ENCODE measurements around the gene OR7C1.
"Not testable (repeated sequence)": the region's sequence is repeated elsewhere in the genome, so short reads cannot be mapped to it uniquely, and the experiment has no call there.

The OR7C1 gene

GRCh38 chr19:14835011-14835410, at the start of gene OR7C1, which contains the start of gene OR7A5:
Gene OR7C1, minus strand, starts transcription at chr19:14835185. Its CDS starts 35,049 bp downstream, at chr19:14800136.
Gene OR7A5, minus strand, starts transcription at chr19:14835185. Its CDS starts 6,944 bp downstream, at chr19:14828241.
- DNase-seq = no peak

GRCh38 chr19:14871619-14872230, 36.7 kb upstream of the OR7C1 start:
- DNase-seq = no peak

DNA sequence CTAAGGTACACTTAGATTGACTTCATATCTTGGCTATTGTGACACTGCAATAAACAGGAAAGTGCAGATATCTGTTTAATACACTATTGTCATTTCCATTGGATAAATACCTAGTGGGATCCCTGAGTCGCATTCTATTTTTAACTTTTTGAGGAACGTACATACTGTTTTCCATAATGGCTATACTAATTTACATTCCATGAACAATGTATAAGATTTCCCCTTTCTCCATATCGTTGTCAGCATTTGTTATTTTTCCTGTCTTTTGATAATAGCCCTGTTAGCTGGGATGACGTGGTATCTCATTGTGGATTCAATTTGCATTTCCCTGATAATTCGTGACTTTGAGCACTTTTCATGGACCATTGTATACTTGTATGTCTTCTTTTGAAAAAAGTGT, 33.5 kb upstream of the OR7C1 start:
- no peak for DNase-seq

DNA sequence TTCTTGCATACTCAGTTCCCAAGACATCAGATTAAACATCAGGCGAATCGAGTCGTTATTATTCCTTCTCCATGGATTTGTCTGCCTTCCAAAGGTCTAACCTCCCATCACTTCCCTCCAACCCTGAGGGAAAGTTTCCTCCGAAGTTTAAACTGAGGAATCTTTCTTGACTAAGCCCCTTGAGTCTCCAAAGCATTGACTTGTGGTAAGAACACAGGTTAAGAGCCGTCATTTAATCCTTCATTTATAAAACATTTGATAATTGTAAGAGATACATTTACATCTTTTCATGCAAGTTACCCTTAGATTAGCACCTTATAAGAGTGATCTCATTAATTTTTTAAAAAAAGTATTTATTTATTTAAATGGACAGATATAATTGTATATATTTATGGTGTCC, 13.8 kb upstream of the OR7C1 start, which contains the start of gene OR7A10:
OR7A10 (minus strand) TSS at position 101 of the 400 bp plus-strand sequence. CDS start 7,045 bp downstream, outside the sequence.
- DNase-seq = no peak

- DNase-seq = no peak
Observed at GRCh38 chr19:14843578-14843977, 8.6 kb upstream of the OR7C1 start.

DNA sequence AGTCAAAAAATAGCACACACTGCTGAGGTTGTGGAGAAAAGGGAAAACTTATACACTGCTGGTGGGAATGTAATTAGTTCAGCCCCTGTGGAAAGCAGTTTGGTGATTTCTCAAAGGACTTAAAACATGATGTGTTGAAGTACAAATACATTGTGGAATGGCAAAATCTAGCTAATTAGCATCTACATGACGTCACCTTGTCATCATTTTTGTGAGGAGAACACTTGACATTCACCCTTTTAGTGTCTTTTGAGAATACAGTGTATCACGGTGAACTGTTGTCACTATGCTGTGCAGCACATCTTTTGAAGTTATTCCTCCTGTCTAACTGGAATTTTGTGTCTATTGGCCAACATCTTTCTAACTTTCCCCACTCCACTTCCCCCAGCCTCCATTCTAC, 8.2 kb upstream of the OR7C1 start:
- DNase-seq = no peak

DNA sequence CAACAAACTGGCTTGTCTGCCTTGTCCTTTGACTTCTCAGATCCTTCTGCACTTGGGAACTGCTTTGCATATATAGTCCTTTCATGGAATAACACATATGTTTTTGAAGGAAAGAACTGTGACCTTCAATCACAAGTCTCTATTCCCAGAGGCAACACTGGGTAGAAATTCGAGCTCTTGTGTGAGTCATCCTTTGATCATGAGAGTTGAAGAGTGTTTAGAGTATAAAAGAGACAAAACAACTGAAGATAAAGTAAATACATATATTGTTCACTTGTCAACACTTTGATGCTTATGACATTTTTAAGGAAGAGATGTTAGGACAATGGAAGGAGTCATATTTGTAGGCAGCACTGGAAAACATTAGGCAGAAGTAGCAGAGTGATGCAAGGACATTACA, 5.2 kb upstream of the OR7C1 start:
- no peak for DNase-seq

DNA sequence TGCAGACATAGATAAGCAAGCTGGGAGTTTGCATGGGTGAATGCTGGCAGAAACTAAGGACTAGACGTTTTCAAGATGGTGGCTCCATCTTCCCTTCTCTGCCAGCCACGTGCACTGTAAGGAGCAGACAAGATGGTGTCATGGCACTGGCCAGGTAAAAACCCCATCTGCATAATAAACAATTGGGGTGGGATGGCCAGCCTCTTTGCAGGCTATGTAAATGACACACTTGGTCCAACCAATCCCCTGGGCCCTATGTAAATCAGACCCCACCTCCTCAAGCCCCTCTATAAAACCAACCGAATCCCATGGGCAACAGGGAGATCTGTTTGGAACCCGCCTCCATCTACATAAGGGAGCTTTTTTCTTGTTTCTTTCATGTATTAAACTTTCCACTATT, 2.4 kb upstream of the OR7C1 start:
- no peak for DNase-seq

GRCh38 chr19:14830702-14831101, 4.3 kb downstream of the OR7C1 start:
- DNase-seq = no peak

GRCh38 chr19:14826006-14826405, 9.0 kb downstream of the OR7C1 start:
- DNase-seq = no peak

DNA sequence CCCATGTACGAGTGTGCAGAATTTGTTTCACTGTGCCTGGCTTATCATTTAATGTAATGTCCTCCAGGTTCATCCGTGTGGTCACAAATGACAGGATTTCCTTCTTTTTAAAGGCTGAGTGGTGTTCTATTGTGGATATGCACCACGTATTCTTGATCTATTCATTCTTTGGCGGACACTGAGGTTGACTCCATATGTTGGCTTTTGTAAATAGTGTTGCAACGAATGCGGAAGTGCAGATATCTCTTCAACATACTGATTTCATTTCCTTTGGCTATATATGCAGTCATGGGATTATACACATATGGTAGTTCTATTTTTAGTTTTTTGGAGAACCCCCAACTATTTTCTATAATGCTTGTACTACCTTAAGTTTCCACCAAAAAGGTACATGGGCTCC, 13.0 kb downstream of the OR7C1 start:
- no peak for DNase-seq

DNA sequence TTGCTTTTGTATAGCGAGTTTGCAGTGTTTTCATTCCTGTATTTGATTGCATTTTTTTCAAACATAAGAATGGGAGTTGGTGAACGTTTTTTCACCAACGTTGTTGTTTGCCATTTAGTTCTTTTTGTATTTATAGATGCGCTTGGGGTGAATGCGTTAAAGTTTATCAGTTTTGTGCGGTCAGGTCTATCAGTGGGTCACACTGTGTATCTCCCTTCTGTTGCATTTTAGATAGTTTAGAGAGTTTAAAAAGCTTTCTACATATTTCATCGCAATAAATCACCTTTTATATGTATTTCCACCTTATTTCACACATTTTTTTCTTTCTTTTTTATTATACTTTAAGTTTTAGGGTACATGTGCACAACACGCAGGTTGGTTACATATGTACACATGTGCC, 16.4 kb downstream of the OR7C1 start:
- no peak for DNase-seq

GRCh38 chr19:14817052-14817451, 17.9 kb downstream of the OR7C1 start:
- no peak for DNase-seq

DNA sequence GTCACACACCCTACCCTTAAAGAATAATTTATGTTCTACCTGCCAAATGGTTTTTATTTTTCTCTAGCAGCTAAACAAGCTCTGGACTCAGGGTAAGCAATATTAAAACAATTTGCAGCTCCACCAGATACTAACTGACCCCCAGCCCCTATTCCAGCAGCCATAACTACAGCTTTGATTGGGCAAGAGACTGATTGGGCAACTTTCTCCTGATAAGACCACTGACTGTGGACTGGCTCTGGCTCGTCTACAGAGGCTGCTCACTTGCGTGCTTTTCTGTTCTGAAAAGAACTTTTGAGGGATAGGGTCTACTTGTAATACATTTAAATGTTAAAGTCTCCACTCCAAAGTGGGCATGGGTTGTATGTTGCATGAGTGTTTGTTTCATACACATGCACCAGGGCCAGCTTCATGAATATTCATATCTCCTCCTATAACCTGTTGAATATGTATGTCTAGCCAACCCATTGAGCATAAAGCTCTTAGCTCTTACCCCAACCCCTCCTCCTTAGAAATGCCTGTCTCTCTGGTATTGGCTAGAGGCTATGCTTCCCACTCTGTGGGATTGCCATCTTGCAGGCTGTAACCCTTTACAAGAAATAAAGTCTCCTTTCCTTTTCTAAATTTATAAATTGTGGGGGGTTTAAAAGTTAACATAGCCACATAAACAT, 19.9 kb downstream of the OR7C1 start:
- no peak for DNase-seq

DNA sequence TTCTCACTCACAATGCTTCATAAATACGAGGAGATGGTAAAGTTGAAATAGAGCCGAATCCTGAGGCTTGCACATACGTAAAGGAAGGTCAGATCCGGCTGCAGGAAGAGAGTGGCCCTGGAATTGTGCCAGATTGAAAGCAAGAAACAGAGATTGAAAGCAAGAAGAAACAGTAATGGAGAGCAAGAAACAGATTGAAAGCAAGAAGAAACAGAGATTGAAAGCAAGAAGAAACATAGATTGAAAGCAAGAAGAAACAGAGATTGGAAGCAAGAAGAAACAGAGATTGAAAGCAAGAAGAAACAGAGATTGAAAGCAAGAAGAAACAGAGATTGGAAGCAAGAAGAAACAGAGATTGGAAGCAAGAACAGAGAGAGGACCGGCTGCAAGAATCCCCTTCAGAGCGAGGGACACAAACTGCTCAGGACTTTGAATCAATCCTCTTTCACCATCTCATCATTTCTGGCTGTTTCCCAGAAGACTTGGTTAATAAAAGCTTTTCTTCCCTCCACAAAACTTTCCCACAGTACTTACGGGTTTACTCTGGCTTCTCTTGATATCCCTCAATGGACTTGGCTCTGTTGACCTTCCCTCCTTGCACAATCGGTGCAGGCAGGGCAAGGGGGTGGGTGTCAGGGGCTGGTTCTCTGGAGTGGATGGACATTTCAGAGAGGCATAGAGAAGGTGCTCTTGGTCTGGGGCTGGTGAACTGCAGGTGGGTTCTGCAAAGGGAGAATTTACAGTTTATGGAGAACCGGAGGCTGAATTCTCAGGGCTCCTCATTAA, 25.5 kb downstream of the OR7C1 start:
- DNase-seq = no peak

DNA sequence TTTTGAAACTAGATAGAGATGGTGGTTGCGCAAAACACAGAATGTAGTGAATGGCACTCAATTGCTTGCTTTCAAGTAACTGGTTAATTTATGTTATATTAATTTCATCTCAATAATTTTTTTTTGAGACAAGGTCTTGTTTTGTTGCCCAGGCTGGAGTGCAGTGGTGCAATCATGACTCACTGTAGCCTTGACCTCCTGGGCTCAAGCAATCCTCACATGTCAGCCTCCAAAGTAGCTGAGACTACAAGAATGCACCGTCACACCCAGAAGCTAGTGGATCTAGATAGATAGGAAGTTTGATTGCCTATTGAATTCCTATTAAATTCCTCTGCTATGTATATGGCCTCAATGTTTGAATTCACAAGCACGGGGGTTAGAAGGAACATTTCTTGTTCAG, 30.2 kb downstream of the OR7C1 start:
- no peak for DNase-seq

GRCh38 chr19:14798760-14799159, 36.2 kb downstream of the OR7C1 start:
- DNase-seq = no peak

DNA sequence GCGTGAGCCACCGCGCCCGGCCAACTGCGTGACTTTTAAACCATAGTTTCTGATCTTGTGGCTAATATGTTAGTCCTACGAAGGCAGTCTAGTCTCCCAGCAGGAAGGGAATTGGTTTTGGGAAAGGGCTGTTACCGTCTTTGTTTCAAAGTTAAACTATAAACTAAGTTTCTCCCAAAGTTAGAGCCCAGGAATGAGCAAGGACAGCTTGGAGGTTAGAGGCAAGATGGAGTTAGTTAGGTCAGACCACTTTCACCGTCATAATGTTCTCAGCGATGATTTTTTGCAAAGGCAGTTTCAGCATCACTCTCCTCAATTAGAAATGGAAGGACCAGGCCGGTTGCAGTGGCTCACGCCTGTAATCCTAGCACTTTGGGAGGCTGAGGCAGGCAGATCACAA, 39.0 kb downstream of the OR7C1 start:
- DNase-seq = no peak

DNA sequence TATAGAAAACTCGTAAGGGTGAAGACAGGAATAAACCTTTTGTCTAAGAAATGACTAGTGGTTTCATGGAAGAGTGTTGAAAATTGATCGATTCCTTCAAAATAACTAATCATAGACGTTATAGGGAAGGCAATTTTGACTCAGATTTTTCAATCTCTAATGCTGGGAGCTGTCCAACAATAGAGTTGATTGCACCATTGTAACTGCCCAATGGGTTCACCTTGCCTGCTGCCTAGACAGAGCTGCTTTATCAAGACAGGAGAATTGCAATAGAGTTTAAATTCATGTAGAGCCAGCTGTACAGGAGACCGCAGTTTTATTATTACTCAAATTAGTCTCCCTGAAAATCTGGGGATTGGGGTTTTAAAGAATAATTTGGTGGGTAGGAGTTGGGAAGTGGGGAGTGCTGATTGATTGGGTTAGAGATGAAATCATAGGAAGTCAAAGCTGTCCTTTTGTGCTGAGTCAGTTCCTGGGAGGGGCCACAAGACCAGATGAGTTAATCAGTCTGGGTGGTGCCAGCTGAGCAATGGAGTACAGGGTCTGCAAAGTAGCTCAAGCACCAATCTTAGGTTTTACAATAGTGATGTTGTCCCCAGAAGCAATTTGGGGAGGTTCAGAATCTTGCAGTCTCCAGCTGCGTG, 39.8 kb downstream of the OR7C1 start:
- DNase-seq = no peak

- not testable (repeated sequence) for DNase-seq
Observed at GRCh38 chr19:14792250-14792649, 42.7 kb downstream of the OR7C1 start.

DNA sequence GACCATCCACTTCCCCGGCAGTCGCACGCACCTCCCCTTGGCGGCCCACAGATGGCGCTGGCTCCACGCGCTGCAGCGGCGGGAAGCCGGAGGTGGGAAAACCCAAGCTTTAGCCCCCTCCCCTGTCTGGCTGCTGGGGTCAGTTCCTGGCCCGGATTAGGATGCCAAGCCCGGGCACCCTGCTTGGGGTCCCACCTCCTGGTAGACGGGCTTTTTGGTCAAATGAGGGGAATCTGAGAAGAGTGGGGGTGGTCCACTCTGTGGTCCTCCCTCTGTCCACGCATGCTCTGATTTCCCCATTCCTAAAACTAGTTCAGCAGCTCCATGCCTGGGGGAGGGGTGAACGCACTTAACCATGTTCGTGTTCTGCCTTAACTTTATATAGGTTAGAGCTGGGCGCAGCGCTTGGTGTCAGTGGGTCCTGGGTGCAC, 48.5 kb downstream of the OR7C1 start:
- no peak for DNase-seq

DNA sequence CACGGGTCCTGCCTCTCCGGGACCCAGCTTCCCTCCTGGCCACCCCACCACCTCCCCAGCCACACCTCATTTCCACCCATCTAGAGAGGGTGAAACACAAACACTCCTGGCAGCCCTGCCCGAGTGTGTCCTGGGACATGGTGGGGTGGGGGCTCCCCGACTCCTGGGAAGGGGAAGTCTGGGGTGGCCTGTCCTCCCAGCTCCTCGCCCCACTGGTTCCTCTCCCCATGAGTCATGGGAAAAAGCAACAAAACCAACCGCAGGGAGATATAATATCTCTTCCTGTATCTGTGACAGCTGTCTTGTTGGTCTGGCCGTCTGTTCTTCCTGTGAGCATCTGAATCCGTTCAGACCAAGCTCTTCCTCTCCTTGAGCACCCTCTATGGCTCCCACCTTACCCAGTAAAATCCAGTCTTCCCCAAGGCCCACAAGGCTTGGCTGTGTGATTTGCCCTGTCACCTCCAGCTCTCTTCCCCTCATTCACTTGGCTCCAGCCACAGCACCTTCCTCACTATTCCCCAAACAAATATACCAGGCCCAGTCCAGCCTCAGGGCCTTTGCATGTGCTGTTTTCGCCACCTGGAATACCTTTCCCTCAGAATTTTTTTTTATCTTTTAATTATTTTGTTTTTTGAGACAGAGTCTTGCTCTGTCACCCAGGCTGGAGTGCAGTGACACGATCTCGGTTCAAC, 49.7 kb downstream of the OR7C1 start:
- DNase-seq = peak; percentile 68

DNA sequence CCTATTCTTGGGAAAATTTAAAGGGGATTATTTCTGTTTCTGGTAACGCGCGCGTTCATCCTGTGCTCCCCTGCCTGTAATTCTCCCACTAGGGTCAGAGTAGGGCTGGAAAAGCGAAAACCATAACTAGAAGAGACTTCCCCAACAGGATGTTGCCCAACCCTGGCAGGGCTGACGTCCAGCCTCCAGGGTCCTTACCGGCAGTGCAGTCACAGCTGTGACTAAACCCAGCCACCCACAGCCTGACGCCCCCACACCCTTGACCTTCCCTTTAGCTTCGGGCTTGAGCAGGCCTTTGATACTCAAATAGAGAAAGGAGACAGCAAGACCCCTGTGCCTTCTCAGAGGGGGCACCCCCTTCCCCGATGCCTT, 50.3 kb downstream of the OR7C1 start:
- DNase-seq = peak; percentile 19

Measured in SIG-M5 (cell line).